GM23248 (cell line): Measurements from ENCODE around the gene MITF. TPM values are rescaled to one million over a fixed set of nuclear protein-coding genes. Genes with fewer than 3 reads are reported as not detected.
A peak's percentile ranks its signal among the peaks of the same experiment; 100 is the strongest.

Source experiments
- DNase-seq: peaks from one replicate; pipeline ENCODE4 v3.0.0-alpha.2; 2015
- H2AFZ ChIP-seq: fragments of 200-600 bp; sonication (generic); 2 replicates; pipeline ENCODE4 v1.6.1; 2016; ENCODE audit warnings: antibody characterized with exemption
- H3F3A ChIP-seq: fragments of 200-600 bp; sonication (generic); 2 replicates; pipeline ENCODE4 v1.6.1; 2016; ENCODE audit warnings: mild to moderate bottlenecking, antibody characterized with exemption, mixed run types; ENCODE audit not compliant: insufficient read depth
- H3K27ac ChIP-seq: fragments of 200-600 bp; sonication (generic); 2 replicates; pipeline ENCODE4 v1.5.1; 2016; ENCODE audit warnings: mild to moderate bottlenecking
- H3K27me3 ChIP-seq: fragments of 200-600 bp; sonication (generic); replicated peaks from 2 replicates; pipeline ENCODE4 v1.6.1; 2016; ENCODE audit warnings: mild to moderate bottlenecking; ENCODE audit not compliant: insufficient read depth
- H3K36me3 ChIP-seq: fragments of 200-600 bp; sonication (generic); 2 replicates; pipeline ENCODE4 v1.6.1; 2016; ENCODE audit warnings: low read depth, mild to moderate bottlenecking
- H3K4me1 ChIP-seq: fragments of 200-600 bp; sonication (generic); 2 replicates; pipeline ENCODE4 v1.6.1; 2016; ENCODE audit warnings: mild to moderate bottlenecking; ENCODE audit not compliant: insufficient read depth
- H3K4me2 ChIP-seq: fragments of 200-600 bp; sonication (generic); one replicate; pipeline ENCODE4 v1.6.1; 2016; ENCODE audit warnings: mild to moderate bottlenecking; ENCODE audit not compliant: unreplicated experiment
- H3K4me3 ChIP-seq: fragments of 200-600 bp; sonication (generic); 2 replicates; pipeline ENCODE4 v1.5.1; 2016; ENCODE audit warnings: mild to moderate bottlenecking
- H3K79me2 ChIP-seq: fragments of 200-600 bp; sonication (generic); 2 replicates; pipeline ENCODE4 v1.6.1; 2016; ENCODE audit warnings: mild to moderate bottlenecking; ENCODE audit not compliant: insufficient read depth
- H3K9ac ChIP-seq: fragments of 200-600 bp; sonication (generic); 2 replicates; pipeline ENCODE4 v1.6.1; 2016; ENCODE audit warnings: mild to moderate bottlenecking
- H3K9me2 ChIP-seq: fragments of 200-600 bp; sonication (generic); 2 replicates; pipeline ENCODE4 v1.6.1; 2016; ENCODE audit warnings: mixed run types, mild to moderate bottlenecking, moderate library complexity; ENCODE audit not compliant: insufficient read depth
- H3K9me3 ChIP-seq: fragments of 200-600 bp; sonication (generic); one replicate; pipeline ENCODE4 v1.6.1; 2017; ENCODE audit warnings: low read depth
- H4K20me1 ChIP-seq: fragments of 200-600 bp; sonication (generic); 2 replicates; pipeline ENCODE4 v1.6.0; 2016; ENCODE audit not compliant: insufficient read depth
- EZH2 ChIP-seq: fragments of 200-600 bp; sonication (generic); IDR thresholded peaks from 2 replicates; pipeline ENCODE4 v1.6.1; 2018; ENCODE audit warnings: antibody characterized with exemption, mild to moderate bottlenecking; ENCODE audit not compliant: insufficient read depth, poor library complexity, severe bottlenecking
- EZH2phosphoT487 ChIP-seq: fragments of 200-600 bp; sonication (generic); IDR thresholded peaks from 2 replicates; pipeline ENCODE4 v1.6.1; 2018; ENCODE audit warnings: antibody characterized with exemption, moderate library complexity, mild to moderate bottlenecking, low read depth; ENCODE audit not compliant: insufficient read depth
- WGBS, 2 experiments: methylation state at CpG; one replicate each; pipeline ENCODE4 v1.1.6; 2015 to 2017; ENCODE audit warnings: low lambda C conversion rate in 2 of 2, low coverage in 1 of 2; ENCODE audit errors: missing lambda C conversion rate in 2 of 2; 5-methylcytosine and 5-hydroxymethylcytosine counted together
- in situ Hi-C: fragments of 300-500 bp; cut with MboI; formaldehyde crosslinking; loops from 2 replicates; pipeline ENCODE4 v1.15.0; 2020
- polyA plus RNA-seq: library from polyadenylated mRNA; unstranded; fragments of >200 nt; fragmentation: Nextera tagmentation; extraction: Ambion mirVana; gene quantifications from 2 replicates; pipeline ENCODE4 v1.2.1, GENCODE V29; 2016
- total RNA-seq: library from RNA; depleted of rRNA; stranded (reverse); fragments of >200 nt; shearing (Covaris generic); gene quantifications from 2 replicates; pipeline ENCODE4 v1.2.3, GENCODE V29; 2014

MITF gene
- total and polyA plus RNA-seq, 2 experiments from 2014 or later = 0.86 to 2.0 TPM

- 88 to 91% methylated on average over 3 of the region's 3 CpGs for WGBS, 2 experiments
- Histone ChIP-seq H3K9me3 (no peaks in the 10 kb centered on the region), H3K4me1 (peaks cover 11% of the 10 kb centered on the region), H3K9me2 (no peaks in the 10 kb centered on the region), H3K9ac (no peak overlapping the region), H3K4me3 (no peak overlapping the region), H3K27ac (no peak overlapping the region), H3K27me3 (no peaks in the 10 kb centered on the region), H3K79me2 (no peaks in the 10 kb centered on the region), H3K4me2 (no peak overlapping the region), H2AFZ (no peak overlapping the region), H3F3A (no peaks in the 10 kb centered on the region), H3K36me3 (no peaks in the 10 kb centered on the region), H4K20me1 (no peaks in the 10 kb centered on the region)
- in situ Hi-C loops = loop anchor here (25.0 kb wide), 1 partner anchor 185 kb away; no protein-coding TSS in a partner anchor
- no peak for DNase-seq
- TF ChIP-seq EZH2 (no peak), EZH2phosphoT487 (no peak)
These were observed 132.6 kb downstream of the MITF start for GRCh38 chr3:69871868-69872267.

- TF ChIP-seq EZH2 (no peak), EZH2phosphoT487 (no peak)
- Histone ChIP-seq H3K4me3 (no peak overlapping the region), H3K9me3 (no peaks in the 10 kb centered on the region), H3F3A (no peaks in the 10 kb centered on the region), H2AFZ (no peak overlapping the region), H3K27me3 (no peaks in the 10 kb centered on the region), H3K9ac (no peak overlapping the region), H4K20me1 (no peaks in the 10 kb centered on the region), H3K79me2 (no peaks in the 10 kb centered on the region), H3K4me1 (peaks cover 2% of the 10 kb centered on the region), H3K27ac (no peak overlapping the region), H3K9me2 (no peaks in the 10 kb centered on the region), H3K4me2 (peak overlapping the region; percentile 32), H3K36me3 (no peaks in the 10 kb centered on the region)
- WGBS, 2 experiments = 77 to 85% methylated on average over 4 of the region's 4 CpGs
- DNase-seq = peak; percentile 3
- in situ Hi-C loops = loop anchor here (25.0 kb wide), 1 partner anchor 186 kb away; no protein-coding TSS in a partner anchor
These were observed 133.6 kb downstream of the MITF start for GRCh38 chr3:69872783-69873378.

- Histone ChIP-seq H3K9me2 (no peaks in the 10 kb centered on the region), H4K20me1 (no peaks in the 10 kb centered on the region), H3K79me2 (no peaks in the 10 kb centered on the region), H3K27me3 (no peaks in the 10 kb centered on the region), H3F3A (no peaks in the 10 kb centered on the region), H2AFZ (no peak overlapping the region), H3K9me3 (no peaks in the 10 kb centered on the region), H3K27ac (no peak overlapping the region), H3K4me1 (no peaks in the 10 kb centered on the region), H3K4me3 (no peak overlapping the region), H3K36me3 (no peaks in the 10 kb centered on the region), H3K4me2 (no peak overlapping the region), H3K9ac (no peak overlapping the region)
- DNase-seq = no peak
- in situ Hi-C loops = no loop called here
- 90 to 97% methylated on average over 9 of the region's 9 CpGs for whole genome bisulfite sequencing, 2 experiments
- TF ChIP-seq EZH2phosphoT487 = no peak
These were observed 136.8 kb downstream of the MITF start for GRCh38 chr3:69876073-69876472.

DNA sequence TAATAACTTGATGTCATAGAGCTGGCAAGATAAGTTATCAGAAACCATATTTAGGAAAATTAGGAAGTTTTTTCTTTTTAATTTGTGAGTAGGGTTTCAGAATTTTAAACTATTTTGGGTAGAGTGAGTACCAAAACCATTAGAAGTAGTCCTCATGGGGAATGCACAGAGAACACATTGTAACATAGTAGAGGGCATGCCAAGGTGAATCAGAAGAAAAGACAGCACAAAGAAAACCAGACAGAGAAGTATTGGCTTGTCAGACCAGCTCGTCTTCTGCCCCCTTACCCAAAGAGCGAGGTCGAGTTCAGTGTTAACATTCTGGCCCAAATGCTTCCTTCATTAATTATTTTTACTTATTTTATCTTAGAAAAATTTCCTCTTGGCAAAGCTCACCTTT, 139.0 kb downstream of the MITF start:
- H2AFZ ChIP-seq = no peak overlapping the region
- no peak overlapping the region for H3K4me3 ChIP-seq
- in situ Hi-C loops = no loop called here
- H4K20me1 ChIP-seq = no peaks in the 10 kb centered on the region
- H3K4me1 ChIP-seq = no peaks in the 10 kb centered on the region
- no peaks in the 10 kb centered on the region for H3K9me2 ChIP-seq
- no peaks in the 10 kb centered on the region for H3K36me3 ChIP-seq
- H3K27me3 ChIP-seq = no peaks in the 10 kb centered on the region
- H3K79me2 ChIP-seq = no peaks in the 10 kb centered on the region
- TF ChIP-seq EZH2 = no peak
- no peak for TF ChIP-seq EZH2phosphoT487
- no peak overlapping the region for H3K4me2 ChIP-seq
- WGBS, 2 experiments = 91 to 95% methylated on average over 3 of the region's 3 CpGs
- DNase-seq = no peak
- no peak overlapping the region for H3K9ac ChIP-seq
- no peaks in the 10 kb centered on the region for H3K9me3 ChIP-seq
- H3K27ac ChIP-seq = no peak overlapping the region
- H3F3A ChIP-seq = no peaks in the 10 kb centered on the region

- Histone ChIP-seq H3K9ac (no peak overlapping the region), H3K36me3 (no peaks in the 10 kb centered on the region), H3K27me3 (no peaks in the 10 kb centered on the region), H4K20me1 (no peaks in the 10 kb centered on the region), H3K79me2 (no peaks in the 10 kb centered on the region), H3K4me3 (no peak overlapping the region), H2AFZ (no peak overlapping the region), H3K4me1 (no peaks in the 10 kb centered on the region), H3F3A (no peaks in the 10 kb centered on the region), H3K9me2 (no peaks in the 10 kb centered on the region), H3K4me2 (no peak overlapping the region), H3K27ac (no peak overlapping the region), H3K9me3 (no peaks in the 10 kb centered on the region)
- no peak for TF ChIP-seq EZH2
- no peak for TF ChIP-seq EZH2phosphoT487
- 85 to 91% methylated on average over 14 of the region's 14 CpGs for WGBS, 2 experiments
- in situ Hi-C loops = no loop called here
- DNase-seq = no peak
These were observed 139.8 kb downstream of the MITF start for GRCh38 chr3:69879051-69879450.
